Chondrocyte (in vitro differentiated cells): Measurements from ENCODE around the gene OR13A1. TPM values are rescaled to one million over a fixed set of nuclear protein-coding genes. Genes with fewer than 3 reads are reported as not detected.
"Not testable (repeated sequence)": the region's sequence is repeated elsewhere in the genome, so short reads cannot be mapped to it uniquely, and the experiment has no call there.

Experiments used
- DNase-seq: peaks from one replicate; pipeline ENCODE4 v3.0.0; 2021; ENCODE audit warnings: mixed read lengths, low spot score
- H3K27ac Mint-ChIP-seq: one replicate; pipeline ENCODE4 v1.8.0; 2021; ENCODE audit warnings: mild to moderate bottlenecking, moderate library complexity, mixed read lengths; ENCODE audit not compliant: unreplicated experiment
- H3K27me3 Mint-ChIP-seq: 2 replicates; pipeline ENCODE4 v1.8.0; 2021; ENCODE audit warnings: low read depth, mixed read lengths
- H3K36me3 Mint-ChIP-seq: 2 replicates; pipeline ENCODE4 v1.8.0; 2021; ENCODE audit warnings: low read depth, mixed read lengths
- H3K4me1 Mint-ChIP-seq: 2 replicates; pipeline ENCODE4 v1.8.0; 2021; ENCODE audit warnings: low read depth, mild to moderate bottlenecking, mixed read lengths
- H3K4me3 Mint-ChIP-seq: one replicate; pipeline ENCODE4 v1.8.0; 2021; ENCODE audit warnings: mild to moderate bottlenecking, moderate library complexity, mixed read lengths; ENCODE audit not compliant: unreplicated experiment
- H3K9me3 Mint-ChIP-seq: 2 replicates; pipeline ENCODE4 v1.8.0; 2021; ENCODE audit warnings: low read depth, mixed read lengths
- total RNA-seq: library from RNA; stranded (reverse); gene quantifications from 3 replicates; pipeline ENCODE4 v1.2.1, GENCODE V29; 2021
- TF ChIP-seq, protein P1 (sequence below): fragments of 200-600 bp; sonication (generic); IDR thresholded peaks from 2 replicates; pipeline ENCODE4 v1.5.0; 2021; ENCODE audit warnings: antibody characterized with exemption, mild to moderate bottlenecking, moderate library complexity

Gene OR13A1
- total RNA-seq, 1 donor from 2014 or later = not detected

DNA sequence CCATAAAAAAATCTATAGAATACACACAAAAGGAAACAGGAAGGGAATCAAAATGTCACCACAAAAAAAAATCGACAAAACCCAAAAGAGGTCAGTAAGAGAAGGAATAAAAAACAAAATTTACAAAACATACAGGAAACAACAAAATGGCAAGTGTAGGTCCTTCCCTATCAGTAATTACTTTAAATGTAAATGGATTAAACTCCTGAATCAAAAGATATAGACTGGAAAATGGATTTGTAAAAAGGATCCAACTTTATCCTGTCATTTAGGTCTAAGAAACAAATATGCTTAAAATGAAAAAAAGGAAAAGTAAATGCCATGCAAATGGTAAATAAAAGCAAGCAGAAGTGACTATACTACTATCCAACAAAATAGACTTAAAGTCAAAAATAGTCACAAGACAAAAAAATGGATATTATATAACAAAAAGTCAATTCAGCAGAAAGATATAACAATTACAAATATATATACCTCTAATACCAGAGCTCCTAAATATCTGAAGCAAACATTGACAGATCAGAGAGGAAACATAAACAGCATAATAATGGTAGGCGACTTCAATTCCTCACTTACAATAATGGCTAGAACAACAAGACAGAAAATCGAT is 2.0 kb downstream of the OR13A1 start:
- H3K9me3 Mint-ChIP-seq = peaks cover 27% of the 10 kb centered on the region
- peaks cover 12% of the 10 kb centered on the region for H3K27me3 Mint-ChIP-seq
- no peak overlapping the region for H3K4me3 Mint-ChIP-seq
- H3K36me3 Mint-ChIP-seq = peaks cover 2% of the 10 kb centered on the region
- TF ChIP-seq, protein P1, sequence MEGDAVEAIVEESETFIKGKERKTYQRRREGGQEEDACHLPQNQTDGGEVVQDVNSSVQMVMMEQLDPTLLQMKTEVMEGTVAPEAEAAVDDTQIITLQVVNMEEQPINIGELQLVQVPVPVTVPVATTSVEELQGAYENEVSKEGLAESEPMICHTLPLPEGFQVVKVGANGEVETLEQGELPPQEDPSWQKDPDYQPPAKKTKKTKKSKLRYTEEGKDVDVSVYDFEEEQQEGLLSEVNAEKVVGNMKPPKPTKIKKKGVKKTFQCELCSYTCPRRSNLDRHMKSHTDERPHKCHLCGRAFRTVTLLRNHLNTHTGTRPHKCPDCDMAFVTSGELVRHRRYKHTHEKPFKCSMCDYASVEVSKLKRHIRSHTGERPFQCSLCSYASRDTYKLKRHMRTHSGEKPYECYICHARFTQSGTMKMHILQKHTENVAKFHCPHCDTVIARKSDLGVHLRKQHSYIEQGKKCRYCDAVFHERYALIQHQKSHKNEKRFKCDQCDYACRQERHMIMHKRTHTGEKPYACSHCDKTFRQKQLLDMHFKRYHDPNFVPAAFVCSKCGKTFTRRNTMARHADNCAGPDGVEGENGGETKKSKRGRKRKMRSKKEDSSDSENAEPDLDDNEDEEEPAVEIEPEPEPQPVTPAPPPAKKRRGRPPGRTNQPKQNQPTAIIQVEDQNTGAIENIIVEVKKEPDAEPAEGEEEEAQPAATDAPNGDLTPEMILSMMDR = no peak
- no peaks in the 10 kb centered on the region for H3K4me1 Mint-ChIP-seq
- no peak for DNase-seq
- H3K27ac Mint-ChIP-seq = no peak overlapping the region

DNA sequence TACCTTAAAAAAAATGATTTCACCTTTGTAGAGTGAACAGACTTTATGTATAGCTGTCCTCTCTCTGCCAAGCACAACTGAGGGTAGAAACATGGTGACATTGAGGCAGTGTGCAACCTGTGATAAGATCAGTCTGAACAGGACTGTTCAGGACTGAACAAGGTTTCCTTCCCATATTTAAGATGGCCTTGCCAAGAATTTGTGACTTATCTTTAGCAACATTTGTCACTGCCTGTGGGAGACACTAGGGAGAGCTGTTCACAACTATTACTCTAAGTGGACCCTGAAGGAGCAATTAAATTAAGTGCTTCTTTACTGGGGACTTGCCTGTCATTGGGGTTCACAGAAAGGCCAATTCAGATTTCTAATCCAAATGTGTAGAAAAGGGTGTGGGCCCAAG is 6.7 kb downstream of the OR13A1 start:
- H3K4me3 Mint-ChIP-seq = no peak overlapping the region
- no peaks in the 10 kb centered on the region for H3K4me1 Mint-ChIP-seq
- peaks cover 19% of the 10 kb centered on the region for H3K9me3 Mint-ChIP-seq
- peaks cover 2% of the 10 kb centered on the region for H3K36me3 Mint-ChIP-seq
- DNase-seq = no peak
- peaks cover 18% of the 10 kb centered on the region for H3K27me3 Mint-ChIP-seq
- TF ChIP-seq, protein P1 = no peak
- no peak overlapping the region for H3K27ac Mint-ChIP-seq

DNA sequence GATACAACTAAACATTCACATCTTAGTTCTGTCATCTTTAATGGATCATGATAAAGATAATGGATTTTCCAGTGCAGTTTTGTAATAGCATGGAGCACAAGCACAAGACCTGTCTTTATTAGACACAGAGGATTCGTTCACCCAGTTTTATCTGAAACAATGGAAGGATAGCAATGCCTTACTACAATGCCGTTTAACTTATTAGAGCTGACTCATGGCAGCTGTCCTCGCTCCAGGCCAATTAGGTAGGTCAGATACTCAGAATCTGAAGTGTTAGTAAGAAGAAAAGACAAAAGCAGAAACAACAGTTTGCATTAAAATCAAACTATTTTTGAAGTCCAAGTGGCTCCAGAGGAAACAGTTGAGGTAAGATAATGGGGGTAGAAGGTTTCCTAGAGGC is 12.8 kb downstream of the OR13A1 start:
- peaks cover 20% of the 10 kb centered on the region for H3K27me3 Mint-ChIP-seq
- no peaks in the 10 kb centered on the region for H3K9me3 Mint-ChIP-seq
- no peak overlapping the region for H3K27ac Mint-ChIP-seq
- DNase-seq = no peak
- H3K4me3 Mint-ChIP-seq = no peak overlapping the region
- no peaks in the 10 kb centered on the region for H3K36me3 Mint-ChIP-seq
- no peaks in the 10 kb centered on the region for H3K4me1 Mint-ChIP-seq
- TF ChIP-seq, protein P1 = no peak

DNA sequence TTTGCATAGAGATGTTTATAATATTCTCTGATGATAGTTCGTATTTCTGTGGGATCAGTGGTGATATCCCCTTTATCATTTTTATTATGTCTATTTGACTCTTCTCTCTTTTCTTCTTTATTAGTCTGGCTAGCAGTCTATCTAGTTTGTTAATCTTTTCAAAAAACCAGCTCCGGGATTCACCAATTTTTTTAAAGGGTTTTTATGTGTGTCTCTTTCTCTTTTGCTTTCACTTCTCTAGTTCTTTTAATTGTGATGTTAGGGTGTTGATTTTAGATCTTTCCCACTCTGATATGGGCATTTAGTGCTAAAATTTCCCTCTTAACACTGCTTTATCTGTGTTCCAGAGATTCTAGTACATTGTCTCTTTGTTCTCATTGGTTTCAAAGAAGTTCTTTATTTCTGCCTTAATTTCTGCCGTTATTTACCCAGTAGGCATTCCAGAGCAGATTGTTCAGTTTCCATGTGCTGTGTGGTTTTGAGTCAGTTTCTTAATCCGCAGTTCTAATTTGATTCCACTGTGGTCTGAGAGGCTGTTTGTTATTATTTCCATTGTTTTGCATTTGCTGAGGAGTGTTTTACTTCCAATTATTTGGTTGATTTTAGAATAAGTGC is 17.0 kb downstream of the OR13A1 start:
- H3K27ac Mint-ChIP-seq, H3K36me3 Mint-ChIP-seq, H3K4me3 Mint-ChIP-seq, DNase-seq, H3K4me1 Mint-ChIP-seq, H3K9me3 Mint-ChIP-seq: not testable (repeated sequence)
- peaks cover 14% of the 10 kb centered on the region for H3K27me3 Mint-ChIP-seq

DNA sequence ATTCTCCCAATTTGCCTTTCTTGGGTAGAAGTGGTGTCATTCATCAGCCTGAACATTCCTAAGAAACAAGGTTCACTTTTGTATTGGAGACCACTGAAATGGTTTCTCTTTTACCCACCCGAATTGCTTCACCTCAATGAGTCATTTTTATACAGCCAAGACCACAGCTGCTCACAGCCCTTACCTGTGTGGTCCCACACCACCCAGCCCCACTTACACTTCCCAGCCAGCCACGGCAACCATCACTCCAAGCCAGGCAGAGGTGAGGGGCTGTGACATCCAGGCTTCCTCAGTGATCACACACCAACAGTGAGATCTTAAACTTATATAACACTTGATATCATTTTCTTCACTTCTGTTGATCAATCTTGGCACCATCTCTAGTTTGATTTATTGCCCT is 20.7 kb downstream of the OR13A1 start:
- no peak for DNase-seq
- H3K4me3 Mint-ChIP-seq = no peak overlapping the region
- H3K27ac Mint-ChIP-seq = no peak overlapping the region
- peaks cover 12% of the 10 kb centered on the region for H3K27me3 Mint-ChIP-seq
- H3K9me3 Mint-ChIP-seq = peaks cover 5% of the 10 kb centered on the region
- H3K36me3 Mint-ChIP-seq = no peaks in the 10 kb centered on the region
- TF ChIP-seq, protein P1 = no peak
- H3K4me1 Mint-ChIP-seq = no peaks in the 10 kb centered on the region

DNA sequence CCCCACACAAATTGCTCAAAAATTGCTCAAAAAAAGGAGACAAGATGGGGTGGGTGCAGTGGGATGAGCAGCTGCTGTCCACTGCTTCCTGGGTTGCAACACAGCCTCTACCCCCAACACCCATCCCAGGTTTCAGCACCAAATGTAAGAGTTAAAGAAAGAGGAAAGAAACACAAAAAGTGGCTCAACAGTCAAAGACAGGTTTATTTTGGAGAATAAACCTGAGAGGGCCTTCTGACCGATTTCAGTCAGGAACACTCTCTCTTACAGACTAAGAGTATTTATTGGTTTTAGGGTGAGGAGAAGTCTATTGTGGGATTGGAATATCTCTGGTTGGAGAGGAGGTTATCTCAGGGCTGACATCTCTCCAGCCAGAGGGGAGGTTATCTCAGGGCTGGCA is 28.4 kb downstream of the OR13A1 start:
- Mint-ChIP-seq H3K36me3 (no peaks in the 10 kb centered on the region), H3K27ac (no peak overlapping the region), H3K9me3 (peaks cover 7% of the 10 kb centered on the region), H3K4me3 (no peak overlapping the region), H3K4me1 (no peaks in the 10 kb centered on the region), H3K27me3 (peaks cover 15% of the 10 kb centered on the region)
- TF ChIP-seq, protein P1 = no peak
- DNase-seq = no peak
